Natural killer cell (primary cell): ENCODE results near the gene RHEB. TPM values are rescaled to one million over a fixed set of nuclear protein-coding genes. Genes with fewer than 3 reads are reported as not detected.

Experiments
- ATAC-seq, 3 donors: fragments of 150-1000 bp in 2 of 3; fragments of 200-7000 bp in 1 of 3; cut with Tn5 transposase; 1 replicate in 1 of 3; 2 replicates in 2 of 3; pipeline ENCODE4 v1.10.0; 2021; ENCODE audit warnings: mild to moderate bottlenecking in 2 of 3, moderate library complexity in 2 of 3
- DNase-seq, 2 donors: peaks; one replicate each; pipeline versions ENCODE4 v3.0.0 to v3.0.0-alpha.2; 2013 to 2021; ENCODE audit warnings: mixed read lengths in 1 of 2
- H3K27ac ChIP-seq: one replicate; pipeline ENCODE4 v1.5.1; 2013; ENCODE audit warnings: mild to moderate bottlenecking, low read length
- H3K27me3 ChIP-seq: one replicate; pipeline ENCODE4 v1.6.1; 2013; ENCODE audit warnings: low read length; ENCODE audit not compliant: control insufficient read depth, insufficient read depth
- H3K36me3 ChIP-seq: one replicate; pipeline ENCODE4 v1.6.1; 2013; ENCODE audit warnings: low read length; ENCODE audit not compliant: control insufficient read depth, insufficient read depth
- H3K4me1 ChIP-seq: one replicate; pipeline ENCODE4 v1.6.1; 2013; ENCODE audit warnings: low read length; ENCODE audit not compliant: control insufficient read depth, insufficient read depth
- H3K4me3 ChIP-seq: one replicate; pipeline ENCODE4 v1.5.1; 2013; ENCODE audit warnings: low read length
- H3K9me3 ChIP-seq: one replicate; pipeline ENCODE4 v1.6.1; 2013; ENCODE audit warnings: low read length; ENCODE audit not compliant: control insufficient read depth, insufficient read depth
- H3K27ac Mint-ChIP-seq, 2 donors: one replicate each; pipeline ENCODE4 v1.8.0; 2022; ENCODE audit warnings: mild to moderate bottlenecking in 2 of 2, mixed read lengths in 2 of 2, moderate library complexity in 1 of 2
- H3K27me3 Mint-ChIP-seq, 2 donors: one replicate each; pipeline ENCODE4 v1.8.0; 2022; ENCODE audit warnings: low read depth in 2 of 2, mixed read lengths in 2 of 2
- H3K36me3 Mint-ChIP-seq: one replicate; pipeline ENCODE4 v1.8.0; 2022; ENCODE audit warnings: mixed read lengths
- H3K4me1 Mint-ChIP-seq, 2 donors: one replicate each; pipeline ENCODE4 v1.8.0; 2022; ENCODE audit warnings: mixed read lengths in 2 of 2
- H3K4me3 Mint-ChIP-seq: one replicate; pipeline ENCODE4 v1.8.0; 2022; ENCODE audit warnings: mild to moderate bottlenecking, moderate library complexity, mixed read lengths
- H3K9me3 Mint-ChIP-seq, 2 donors: one replicate each; pipeline ENCODE4 v1.8.0; 2022; ENCODE audit warnings: mixed read lengths in 2 of 2
- WGBS: methylation state at CpG from one replicate; pipeline ENCODE4 v1.1.7; 2013; ENCODE audit warnings: missing lambda C conversion rate; ENCODE audit not compliant: insufficient coverage; 5-methylcytosine and 5-hydroxymethylcytosine counted together
- intact Hi-C: fragments of 100-400 bp; cut with micrococcal nuclease; formaldehyde crosslinking; loops from one replicate; pipeline ENCODE4 v1.14.2; 2022
- total RNA-seq, 4 donors: library from RNA; stranded (reverse); fragments of 120-200 nt in 1 of 4; gene quantifications; one replicate each; pipeline versions ENCODE4 v1.2.3 to v1.2.4, GENCODE V29; 2013 to 2022
- TF ChIP-seq, protein P1 (sequence below): fragments of 200-600 bp; IDR thresholded peaks from one replicate; pipeline ENCODE4 v1.8.0; 2022; ENCODE audit warnings: antibody characterized with exemption

The RHEB gene
- total RNA-seq, 3 donors from 2014 or later (not counting 1 experiment from before 2014, with no cell fraction given), result 51.0 to 63.3 (median 63.3) TPM

DNA sequence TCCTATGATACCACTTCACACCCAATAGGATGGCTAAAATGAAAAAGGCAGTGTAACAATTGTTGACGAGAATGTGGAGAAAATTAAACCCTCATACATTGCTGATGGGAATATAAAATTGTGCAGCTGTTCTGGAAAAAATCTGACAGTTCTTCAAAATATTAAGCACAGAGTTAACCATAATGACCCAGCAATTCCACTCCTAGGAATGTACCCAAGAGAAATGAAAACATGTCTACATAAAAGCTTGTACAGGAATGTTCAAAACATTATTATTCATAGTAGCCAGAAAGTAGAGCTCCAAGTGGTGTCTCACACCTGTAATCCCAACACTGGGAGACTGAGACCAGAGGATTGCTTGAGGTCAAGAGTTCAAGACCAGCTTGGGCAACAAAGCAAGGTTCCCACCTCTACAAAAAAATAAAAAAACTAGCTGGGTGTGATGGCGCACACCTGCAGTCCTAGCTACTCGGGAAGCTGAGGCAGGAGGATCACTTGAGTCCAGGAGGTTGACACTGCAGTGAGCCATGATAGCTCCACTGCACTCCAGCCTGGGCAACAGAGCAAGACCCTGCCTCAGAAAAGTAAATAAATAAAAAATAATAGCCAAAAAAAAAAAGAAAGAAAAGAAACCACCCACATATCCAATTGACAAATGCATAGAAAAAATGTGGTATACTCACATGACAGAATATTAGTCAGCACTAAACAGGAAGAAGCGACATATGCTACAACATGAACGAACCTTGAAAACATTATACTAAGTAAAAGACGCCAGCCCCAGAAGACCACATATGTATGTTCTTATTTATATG lies 5.0 kb downstream of the RHEB start:
- no peak overlapping the region for H3K4me3 ChIP-seq
- H3K36me3 ChIP-seq, result no peaks in the 10 kb centered on the region
- H3K4me1 Mint-ChIP-seq, result peaks cover 76 to 80% of the 10 kb centered on the region in 2 donors
- H3K27me3 Mint-ChIP-seq, result no peaks in the 10 kb centered on the region
- no peaks in the 10 kb centered on the region for H3K36me3 Mint-ChIP-seq
- no peak overlapping the region for H3K4me3 Mint-ChIP-seq
- H3K9me3 ChIP-seq, result no peaks in the 10 kb centered on the region
- no peaks in the 10 kb centered on the region for H3K9me3 Mint-ChIP-seq
- intact Hi-C loops, result loop anchor here (5.0 to 10.0 kb wide), 3 partner anchors 32 to 513 kb away; partner anchors contain the start of genes GALNT11 and NUB1
- H3K27ac Mint-ChIP-seq, result peak overlapping the region in 1 of 2 donors; percentile 46
- no peaks in the 10 kb centered on the region for H3K27me3 ChIP-seq
- DNase-seq (no peak), ATAC-seq (no peak)
- TF ChIP-seq, protein P1, sequence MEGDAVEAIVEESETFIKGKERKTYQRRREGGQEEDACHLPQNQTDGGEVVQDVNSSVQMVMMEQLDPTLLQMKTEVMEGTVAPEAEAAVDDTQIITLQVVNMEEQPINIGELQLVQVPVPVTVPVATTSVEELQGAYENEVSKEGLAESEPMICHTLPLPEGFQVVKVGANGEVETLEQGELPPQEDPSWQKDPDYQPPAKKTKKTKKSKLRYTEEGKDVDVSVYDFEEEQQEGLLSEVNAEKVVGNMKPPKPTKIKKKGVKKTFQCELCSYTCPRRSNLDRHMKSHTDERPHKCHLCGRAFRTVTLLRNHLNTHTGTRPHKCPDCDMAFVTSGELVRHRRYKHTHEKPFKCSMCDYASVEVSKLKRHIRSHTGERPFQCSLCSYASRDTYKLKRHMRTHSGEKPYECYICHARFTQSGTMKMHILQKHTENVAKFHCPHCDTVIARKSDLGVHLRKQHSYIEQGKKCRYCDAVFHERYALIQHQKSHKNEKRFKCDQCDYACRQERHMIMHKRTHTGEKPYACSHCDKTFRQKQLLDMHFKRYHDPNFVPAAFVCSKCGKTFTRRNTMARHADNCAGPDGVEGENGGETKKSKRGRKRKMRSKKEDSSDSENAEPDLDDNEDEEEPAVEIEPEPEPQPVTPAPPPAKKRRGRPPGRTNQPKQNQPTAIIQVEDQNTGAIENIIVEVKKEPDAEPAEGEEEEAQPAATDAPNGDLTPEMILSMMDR, result no peak
- H3K4me1 ChIP-seq, result peaks cover 22% of the 10 kb centered on the region
- H3K27ac ChIP-seq, result no peak overlapping the region
- 100% methylated on average over 4 of the region's 6 CpGs for WGBS

DNA sequence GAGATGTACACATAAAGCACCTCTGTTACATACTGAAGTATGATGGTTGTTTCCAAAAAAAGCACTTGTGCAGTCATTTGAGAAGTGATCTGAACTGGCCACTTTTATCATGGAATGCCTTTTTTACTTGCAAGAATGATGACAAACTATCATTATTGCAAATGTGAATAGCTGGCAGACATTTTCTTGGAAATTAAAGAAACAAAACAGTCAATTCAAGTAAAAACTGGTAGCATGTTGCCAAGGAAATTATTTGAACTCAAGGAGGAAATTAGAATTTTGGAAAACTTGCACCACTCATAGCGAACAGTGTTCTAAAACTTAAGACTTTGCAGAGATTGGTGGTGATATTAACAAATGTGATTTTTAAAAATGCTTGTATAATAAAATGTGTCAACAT lies 6.6 kb downstream of the RHEB start:
- H3K9me3 ChIP-seq, result no peaks in the 10 kb centered on the region
- no peak overlapping the region for H3K4me3 ChIP-seq
- H3K36me3 ChIP-seq, result no peaks in the 10 kb centered on the region
- H3K4me1 Mint-ChIP-seq, result peaks cover 77% of the 10 kb centered on the region in 2 donors
- intact Hi-C loops, result loop anchor here (10.0 kb wide), 1 partner anchor 168 kb away; the partner anchor contains the start of gene NUB1
- peaks cover 18% of the 10 kb centered on the region for H3K4me1 ChIP-seq
- TF ChIP-seq, protein P1, result no peak
- no peak for ATAC-seq
- 100% methylated on average over 1 of the region's 1 CpG for WGBS
- DNase-seq, result no peak
- no peak overlapping the region for H3K4me3 Mint-ChIP-seq
- H3K27ac Mint-ChIP-seq, result no peak overlapping the region
- H3K36me3 Mint-ChIP-seq, result no peaks in the 10 kb centered on the region
- no peaks in the 10 kb centered on the region for H3K9me3 Mint-ChIP-seq
- H3K27me3 ChIP-seq, result no peaks in the 10 kb centered on the region
- no peaks in the 10 kb centered on the region for H3K27me3 Mint-ChIP-seq
- no peak overlapping the region for H3K27ac ChIP-seq

DNA sequence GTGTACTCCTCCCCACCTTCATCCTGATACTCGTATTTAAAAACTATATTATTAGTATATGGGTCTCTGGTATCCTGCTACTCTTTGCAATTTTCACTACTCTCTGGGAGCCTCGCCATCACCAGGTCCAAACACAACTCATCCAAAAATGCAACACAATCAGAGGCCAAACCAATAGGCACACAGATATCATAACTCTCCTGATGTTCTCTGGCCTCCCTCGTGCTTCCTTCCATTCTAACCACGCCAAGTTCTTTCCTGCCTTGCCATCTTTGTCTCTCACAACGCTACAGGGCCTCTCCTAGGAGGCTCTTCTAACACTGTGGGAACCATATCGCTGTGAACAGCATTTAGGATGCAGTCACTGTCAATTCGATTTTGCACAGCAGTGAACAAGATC lies 7.3 kb downstream of the RHEB start:
- Histone ChIP-seq H3K4me1 (peaks cover 10% of the 10 kb centered on the region), H3K36me3 (no peaks in the 10 kb centered on the region), H3K9me3 (no peaks in the 10 kb centered on the region), H3K27me3 (no peaks in the 10 kb centered on the region), H3K4me3 (no peak overlapping the region), H3K27ac (no peak overlapping the region)
- TF ChIP-seq, protein P1, result no peak
- H3K27ac Mint-ChIP-seq, result peak overlapping the region in 1 of 2 donors; percentile 56
- 76% methylated on average over 6 of the region's 7 CpGs for WGBS
- H3K27me3 Mint-ChIP-seq, result no peaks in the 10 kb centered on the region
- no peaks in the 10 kb centered on the region for H3K36me3 Mint-ChIP-seq
- no peak overlapping the region for H3K4me3 Mint-ChIP-seq
- DNase-seq, result no peak
- peaks cover 74 to 75% of the 10 kb centered on the region in 2 donors for H3K4me1 Mint-ChIP-seq
- no peaks in the 10 kb centered on the region for H3K9me3 Mint-ChIP-seq
- intact Hi-C loops, result loop anchor here (10.0 kb wide), 1 partner anchor 168 kb away; the partner anchor contains the start of gene NUB1
- no peak for ATAC-seq
